ENCODE measurements around the gene SIRT6.
"Not testable (repeated sequence)": the region's sequence is repeated elsewhere in the genome, so short reads cannot be mapped to it uniquely, and the experiment has no call there.

Gene SIRT6

GRCh38 chr19:4154571-4155312 is 27.6 kb downstream of the SIRT6 start:
- no peak for DNase-seq (ENCODE audit: low read depth)
- TF ChIP-seq, protein P1, sequence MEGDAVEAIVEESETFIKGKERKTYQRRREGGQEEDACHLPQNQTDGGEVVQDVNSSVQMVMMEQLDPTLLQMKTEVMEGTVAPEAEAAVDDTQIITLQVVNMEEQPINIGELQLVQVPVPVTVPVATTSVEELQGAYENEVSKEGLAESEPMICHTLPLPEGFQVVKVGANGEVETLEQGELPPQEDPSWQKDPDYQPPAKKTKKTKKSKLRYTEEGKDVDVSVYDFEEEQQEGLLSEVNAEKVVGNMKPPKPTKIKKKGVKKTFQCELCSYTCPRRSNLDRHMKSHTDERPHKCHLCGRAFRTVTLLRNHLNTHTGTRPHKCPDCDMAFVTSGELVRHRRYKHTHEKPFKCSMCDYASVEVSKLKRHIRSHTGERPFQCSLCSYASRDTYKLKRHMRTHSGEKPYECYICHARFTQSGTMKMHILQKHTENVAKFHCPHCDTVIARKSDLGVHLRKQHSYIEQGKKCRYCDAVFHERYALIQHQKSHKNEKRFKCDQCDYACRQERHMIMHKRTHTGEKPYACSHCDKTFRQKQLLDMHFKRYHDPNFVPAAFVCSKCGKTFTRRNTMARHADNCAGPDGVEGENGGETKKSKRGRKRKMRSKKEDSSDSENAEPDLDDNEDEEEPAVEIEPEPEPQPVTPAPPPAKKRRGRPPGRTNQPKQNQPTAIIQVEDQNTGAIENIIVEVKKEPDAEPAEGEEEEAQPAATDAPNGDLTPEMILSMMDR (IDR thresholded peaks at IDR 0.05; ENCODE audit: low read depth, low read length, missing control alignments): no peak

GRCh38 chr19:4152241-4152998 is 29.9 kb downstream of the SIRT6 start:
- DNase-seq (ENCODE audit: low read depth): no peak
- H3K4me3 ChIP-seq (ENCODE audit: low read depth, low read length): no peak overlapping the region
- TF ChIP-seq, protein P1 (IDR thresholded peaks at IDR 0.05; ENCODE audit: low read depth, low read length, missing control alignments): no peak

More at GRCh38 chr19:4154571-4155312, 27.6 kb downstream of the SIRT6 start:
- no peak overlapping the region for H3K4me3 ChIP-seq (ENCODE audit: low read depth, low read length)

- TF ChIP-seq, protein P1 (IDR thresholded peaks at IDR 0.05; ENCODE audit: low read depth, low read length, missing control alignments): no peak
- no peak for DNase-seq (ENCODE audit: low read depth)
- no peak overlapping the region for H3K4me3 ChIP-seq (ENCODE audit: low read depth, low read length)
Observed at GRCh38 chr19:4151623-4152022, 30.7 kb downstream of the SIRT6 start.

DNA sequence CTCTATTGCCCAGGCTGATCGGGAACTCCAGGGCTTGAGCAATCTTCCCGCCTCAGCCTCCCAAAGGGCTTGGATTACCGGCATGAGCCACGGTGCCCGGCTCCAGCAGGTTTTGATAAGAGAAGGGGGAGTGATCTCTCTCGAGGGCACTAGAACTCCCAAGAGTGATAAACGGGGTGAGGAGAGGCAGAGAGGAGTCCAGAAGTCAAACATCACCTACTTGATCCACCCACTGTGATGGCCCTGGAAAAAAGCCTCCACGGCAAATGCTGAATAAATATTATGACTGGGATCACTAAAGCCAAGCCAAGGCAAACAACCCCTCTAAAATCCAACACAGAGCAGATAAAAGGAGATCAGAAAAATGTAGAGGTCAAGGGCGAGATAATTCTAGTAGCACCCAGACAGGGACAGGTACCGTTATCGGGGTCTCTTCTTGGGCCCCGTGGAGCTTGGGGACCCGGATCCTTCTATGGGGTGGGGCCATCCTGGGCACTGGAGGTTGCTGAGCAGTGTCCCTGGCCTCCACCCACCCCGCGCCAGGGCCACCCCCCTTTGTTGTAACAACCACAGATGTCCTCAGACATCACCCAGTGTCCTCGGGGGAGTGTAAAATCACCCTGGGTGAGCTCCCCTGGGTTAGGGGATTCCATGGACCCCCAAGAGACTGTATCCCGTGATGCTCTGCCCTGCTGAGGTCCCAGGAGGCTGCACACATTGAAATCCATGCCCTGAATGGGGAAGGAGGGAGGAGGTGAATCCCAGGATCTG is 32.7 kb downstream of the SIRT6 start:
- H3K4me3 ChIP-seq (ENCODE audit: low read depth, low read length): no peak overlapping the region
- TF ChIP-seq, protein P1 (IDR thresholded peaks at IDR 0.05; ENCODE audit: low read depth, low read length, missing control alignments): no peak
- no peak for DNase-seq (ENCODE audit: low read depth)

DNA sequence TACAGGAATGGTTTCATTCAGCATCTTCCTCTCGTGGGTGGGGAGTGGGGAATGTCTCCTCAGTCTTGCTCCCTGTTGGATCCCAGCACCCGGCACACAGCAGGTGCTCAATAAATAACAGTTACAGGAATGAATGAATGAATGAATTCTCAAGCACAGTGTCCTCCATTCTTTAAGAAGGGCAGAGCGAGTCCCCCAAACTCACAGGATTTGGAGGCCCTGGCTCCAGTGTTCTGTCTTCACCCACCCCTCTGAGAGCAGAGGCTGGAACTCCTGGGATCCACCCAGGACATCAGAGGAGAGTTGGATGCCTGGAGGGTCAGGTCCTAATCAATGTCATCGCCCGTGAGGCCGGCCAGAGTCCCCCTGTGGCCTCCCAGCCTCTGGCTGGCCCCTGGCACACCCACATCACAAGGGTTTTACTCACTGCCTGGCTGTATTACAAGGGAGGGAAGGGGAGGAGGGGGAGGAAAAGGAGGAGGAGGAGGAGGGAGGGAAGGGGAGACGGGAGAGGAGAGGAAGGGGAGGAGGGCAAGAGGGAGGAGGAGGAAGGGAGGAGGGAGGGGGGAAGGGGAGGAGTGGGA is 37.6 kb downstream of the SIRT6 start:
- TF ChIP-seq, protein P1 (IDR thresholded peaks at IDR 0.05; ENCODE audit: low read depth, low read length, missing control alignments): no peak
- H3K4me3 ChIP-seq (ENCODE audit: low read depth, low read length): no peak overlapping the region
- DNase-seq (ENCODE audit: low read depth): no peak

GRCh38 chr19:4142916-4143315 is 39.4 kb downstream of the SIRT6 start:
- H3K4me3 ChIP-seq (ENCODE audit: low read depth, low read length); DNase-seq (ENCODE audit: low read depth): not testable (repeated sequence)
